Memory B cell (primary cell): ENCODE measurements around the gene NFXL1.
A peak's percentile ranks its signal among the peaks of the same experiment; 100 is the strongest.
"Not testable (repeated sequence)": the region's sequence is repeated elsewhere in the genome, so short reads cannot be mapped to it uniquely, and the experiment has no call there.

Source experiments
- ATAC-seq: fragments of 150-1000 bp; cut with Tn5 transposase; 2 replicates; pipeline ENCODE4 v1.10.0; 2021; ENCODE audit warnings: low read depth, mild to moderate bottlenecking, moderate library complexity
- DNase-seq, 2 donors: peaks; one replicate each; pipeline ENCODE4 v3.0.0; 2022; ENCODE audit warnings: low spot score in 2 of 2
- H3K27ac Mint-ChIP-seq: one replicate; pipeline ENCODE4 v1.8.0; 2022; ENCODE audit warnings: mild to moderate bottlenecking, moderate library complexity, mixed read lengths
- H3K27me3 Mint-ChIP-seq: one replicate; pipeline ENCODE4 v1.8.0; 2022; ENCODE audit warnings: mixed read lengths
- H3K36me3 Mint-ChIP-seq: one replicate; pipeline ENCODE4 v1.8.0; 2022; ENCODE audit warnings: mild to moderate bottlenecking, mixed read lengths
- H3K4me1 Mint-ChIP-seq: one replicate; pipeline ENCODE4 v1.8.0; 2022; ENCODE audit warnings: mixed read lengths
- H3K4me3 Mint-ChIP-seq: one replicate; pipeline ENCODE4 v1.8.0; 2022; ENCODE audit warnings: mild to moderate bottlenecking, moderate library complexity, mixed read lengths
- H3K9me3 Mint-ChIP-seq: one replicate; pipeline ENCODE4 v1.8.0; 2022; ENCODE audit warnings: mixed read lengths

NFXL1 gene

DNA sequence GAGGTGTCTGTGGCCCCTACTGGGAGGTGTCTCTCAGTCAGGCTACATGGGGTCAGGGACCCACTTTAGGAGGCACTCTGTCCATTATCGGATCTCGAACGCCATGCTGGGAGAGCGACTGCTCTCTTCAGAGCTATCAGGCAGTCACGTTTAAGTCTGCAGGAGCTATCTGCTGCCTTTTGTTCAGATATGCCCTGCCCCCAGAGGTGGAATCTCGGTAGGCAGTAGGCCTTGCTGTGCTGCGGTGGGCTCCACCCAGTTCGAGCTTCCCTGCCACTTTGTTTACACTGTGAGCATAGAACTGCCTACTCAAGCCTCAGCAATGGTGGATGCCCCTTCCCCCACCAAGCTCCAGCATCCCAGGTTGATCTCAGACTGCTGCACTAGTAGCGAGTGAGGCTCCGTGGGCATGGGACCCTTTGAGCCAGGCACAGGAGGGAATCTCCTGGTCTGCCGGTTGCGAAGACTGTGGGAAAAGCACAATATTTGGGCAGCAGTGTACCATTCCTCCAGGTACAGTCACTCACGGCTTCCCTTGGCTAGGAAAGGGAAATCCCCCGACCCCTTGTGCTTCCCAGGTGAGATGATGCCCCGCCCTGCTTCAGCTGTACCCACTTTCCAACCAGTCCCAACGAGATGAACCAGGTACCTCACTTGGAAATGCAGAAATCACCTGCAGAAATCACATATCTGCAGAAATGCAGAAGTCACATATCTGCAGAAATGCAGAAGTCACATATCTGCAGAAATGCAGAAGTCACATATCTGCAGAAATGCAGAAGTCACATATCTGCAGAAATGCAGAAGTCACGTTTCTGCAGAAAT lies 8.3 kb upstream of the NFXL1 start:
- not testable (repeated sequence) for H3K4me3 Mint-ChIP-seq, H3K27ac Mint-ChIP-seq, H3K9me3 Mint-ChIP-seq, H3K36me3 Mint-ChIP-seq, H3K4me1 Mint-ChIP-seq, H3K27me3 Mint-ChIP-seq
- ATAC-seq (peak; percentile 31), DNase-seq (peak in 1 of 2 donors; percentile 14)

GRCh38 chr4:47917163-47917562 lies 2.8 kb upstream of the NFXL1 start:
- not testable (repeated sequence) for DNase-seq, ATAC-seq, H3K4me3 Mint-ChIP-seq, H3K36me3 Mint-ChIP-seq, H3K9me3 Mint-ChIP-seq, H3K27me3 Mint-ChIP-seq, H3K27ac Mint-ChIP-seq
- peaks cover 13% of the 10 kb centered on the region for H3K4me1 Mint-ChIP-seq

DNA sequence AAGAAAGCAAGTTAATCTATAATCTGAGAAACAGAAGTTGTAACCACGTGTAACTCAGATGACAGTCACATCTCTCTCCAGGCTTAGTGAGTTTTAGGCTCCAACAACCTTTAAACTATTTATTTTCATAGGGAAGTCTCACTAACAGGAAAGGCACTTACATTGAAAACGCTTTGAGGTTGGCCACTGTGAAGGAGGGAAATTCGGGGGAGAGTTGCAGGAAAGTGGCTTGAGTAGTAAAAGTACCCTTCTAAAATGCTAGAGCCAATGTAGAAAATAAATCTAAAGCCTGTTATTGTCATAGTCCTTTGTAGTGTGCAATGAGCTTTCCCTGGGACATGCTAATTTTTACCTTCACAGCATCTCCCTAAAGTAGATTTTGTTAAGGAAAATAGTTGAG lies 995 bp upstream of the NFXL1 start:
- H3K4me1 Mint-ChIP-seq = peaks cover 16% of the 10 kb centered on the region
- no peak overlapping the region for H3K4me3 Mint-ChIP-seq
- H3K27me3 Mint-ChIP-seq = no peaks in the 10 kb centered on the region
- H3K9me3 Mint-ChIP-seq = no peaks in the 10 kb centered on the region
- H3K27ac Mint-ChIP-seq = peak overlapping the region; percentile 87
- ATAC-seq (no peak), DNase-seq (no peak)
- peaks cover 2% of the 10 kb centered on the region for H3K36me3 Mint-ChIP-seq

- peaks cover 5% of the 10 kb centered on the region for H3K36me3 Mint-ChIP-seq
- peaks cover 16% of the 10 kb centered on the region for H3K4me1 Mint-ChIP-seq
- H3K9me3 Mint-ChIP-seq = no peaks in the 10 kb centered on the region
- no peak for DNase-seq
- peak overlapping the region; percentile 97 for H3K4me3 Mint-ChIP-seq
- ATAC-seq = peak; percentile 17
- peak overlapping the region; percentile 87 for H3K27ac Mint-ChIP-seq
- no peaks in the 10 kb centered on the region for H3K27me3 Mint-ChIP-seq
These were observed 499 bp upstream of the NFXL1 start for GRCh38 chr4:47914926-47915237.

GRCh38 chr4:47913861-47914219 lies 543 bp downstream of the NFXL1 start:
- Mint-ChIP-seq H3K27me3 (no peaks in the 10 kb centered on the region), H3K27ac (peak overlapping the region; percentile 87), H3K4me3 (peak overlapping the region; percentile 97), H3K4me1 (peaks cover 16% of the 10 kb centered on the region), H3K36me3 (peaks cover 9% of the 10 kb centered on the region), H3K9me3 (no peaks in the 10 kb centered on the region)
- ATAC-seq = peak; percentile 5
- peak in 1 of 2 donors; percentile 24 for DNase-seq

- Mint-ChIP-seq H3K9me3 (no peaks in the 10 kb centered on the region), H3K4me3 (peak overlapping the region; percentile 97), H3K27me3 (no peaks in the 10 kb centered on the region), H3K27ac (peak overlapping the region; percentile 87), H3K4me1 (peaks cover 16% of the 10 kb centered on the region), H3K36me3 (peaks cover 11% of the 10 kb centered on the region)
- no peak for DNase-seq
- no peak for ATAC-seq
These were observed 1.1 kb downstream of the NFXL1 start for GRCh38 chr4:47913330-47913729.

DNA sequence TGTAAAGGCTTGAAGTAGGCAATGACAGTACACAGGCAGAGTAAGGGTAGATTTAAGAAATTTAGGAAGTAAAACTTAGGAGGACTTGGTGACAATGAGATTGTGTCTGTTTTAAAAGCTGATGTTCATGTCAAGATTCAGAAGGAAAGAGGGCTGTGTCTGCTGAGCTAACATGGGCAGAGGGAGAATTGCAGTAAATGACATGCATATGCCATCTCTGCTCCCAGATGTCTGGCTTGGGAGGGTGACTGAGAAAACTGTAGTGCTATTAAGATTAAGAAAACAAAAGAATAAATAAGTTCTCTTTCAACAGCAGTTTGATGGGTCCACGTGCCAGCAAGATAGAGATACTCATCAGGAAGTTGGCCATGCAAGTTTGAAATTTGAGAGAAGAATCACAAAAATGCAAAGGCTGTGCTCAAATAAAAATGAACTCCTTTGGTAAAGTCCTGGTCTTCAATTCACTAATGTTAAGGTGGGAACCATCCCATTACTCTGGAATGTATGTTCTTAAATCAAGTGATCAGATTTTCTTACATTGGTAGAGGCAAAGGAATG lies 7.2 kb downstream of the NFXL1 start:
- Mint-ChIP-seq H3K27ac (no peak overlapping the region), H3K27me3 (no peaks in the 10 kb centered on the region), H3K4me1 (peaks cover 8% of the 10 kb centered on the region), H3K4me3 (no peak overlapping the region), H3K9me3 (no peaks in the 10 kb centered on the region), H3K36me3 (peaks cover 22% of the 10 kb centered on the region)
- ATAC-seq (no peak), DNase-seq (no peak)

DNA sequence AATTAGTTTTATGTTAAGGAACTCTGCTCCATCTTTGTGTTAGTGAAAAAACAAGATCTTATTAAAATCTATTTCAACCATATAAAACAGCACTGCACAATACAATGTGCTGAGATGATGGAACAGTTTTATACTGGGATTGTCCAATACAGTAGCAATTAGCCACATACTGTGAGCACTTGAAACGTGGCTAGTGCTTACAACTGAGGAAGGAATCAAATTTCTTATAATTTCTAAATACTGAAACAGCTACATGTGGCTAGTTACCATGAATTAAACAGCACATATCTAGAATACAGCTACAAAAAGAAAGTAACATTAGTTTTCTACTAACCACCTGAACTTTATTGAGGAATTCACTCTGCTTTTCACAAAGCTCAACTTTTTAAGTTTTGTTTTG lies 14.7 kb downstream of the NFXL1 start:
- Mint-ChIP-seq H3K27ac (no peak overlapping the region), H3K4me1 (no peaks in the 10 kb centered on the region), H3K4me3 (no peak overlapping the region), H3K9me3 (no peaks in the 10 kb centered on the region), H3K27me3 (no peaks in the 10 kb centered on the region), H3K36me3 (peaks cover 22% of the 10 kb centered on the region)
- DNase-seq = no peak
- no peak for ATAC-seq

- H3K27me3 Mint-ChIP-seq = no peaks in the 10 kb centered on the region
- DNase-seq (no peak), ATAC-seq (no peak)
- no peaks in the 10 kb centered on the region for H3K4me1 Mint-ChIP-seq
- H3K27ac Mint-ChIP-seq = no peak overlapping the region
- H3K9me3 Mint-ChIP-seq = no peaks in the 10 kb centered on the region
- peaks cover 32% of the 10 kb centered on the region for H3K36me3 Mint-ChIP-seq
- H3K4me3 Mint-ChIP-seq = no peak overlapping the region
These were observed 22.5 kb downstream of the NFXL1 start for GRCh38 chr4:47891928-47892327.

DNA sequence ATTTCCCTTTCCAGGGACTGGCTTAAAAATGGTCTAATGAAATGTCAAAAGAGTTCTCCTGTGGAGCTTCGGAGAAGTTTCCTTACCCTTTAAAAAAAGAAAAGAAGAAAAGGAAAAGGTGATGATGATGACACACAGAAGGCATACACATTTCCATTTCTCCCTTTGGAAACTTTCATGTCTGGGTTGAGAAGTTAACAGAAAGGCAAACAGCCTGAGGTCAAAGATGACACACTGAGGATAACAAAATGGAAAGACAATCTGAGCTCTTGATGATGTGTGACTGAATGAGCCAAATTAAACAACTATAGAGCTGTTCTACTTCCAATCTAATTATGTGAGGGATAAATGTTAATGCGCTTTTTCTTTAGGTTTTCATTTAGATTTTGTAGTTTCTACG lies 32.2 kb downstream of the NFXL1 start:
- H3K36me3 Mint-ChIP-seq = peaks cover 23% of the 10 kb centered on the region
- no peak for ATAC-seq
- no peak for DNase-seq
- no peak overlapping the region for H3K27ac Mint-ChIP-seq
- H3K4me3 Mint-ChIP-seq = no peak overlapping the region
- no peaks in the 10 kb centered on the region for H3K27me3 Mint-ChIP-seq
- no peaks in the 10 kb centered on the region for H3K9me3 Mint-ChIP-seq
- H3K4me1 Mint-ChIP-seq = peaks cover 2% of the 10 kb centered on the region

DNA sequence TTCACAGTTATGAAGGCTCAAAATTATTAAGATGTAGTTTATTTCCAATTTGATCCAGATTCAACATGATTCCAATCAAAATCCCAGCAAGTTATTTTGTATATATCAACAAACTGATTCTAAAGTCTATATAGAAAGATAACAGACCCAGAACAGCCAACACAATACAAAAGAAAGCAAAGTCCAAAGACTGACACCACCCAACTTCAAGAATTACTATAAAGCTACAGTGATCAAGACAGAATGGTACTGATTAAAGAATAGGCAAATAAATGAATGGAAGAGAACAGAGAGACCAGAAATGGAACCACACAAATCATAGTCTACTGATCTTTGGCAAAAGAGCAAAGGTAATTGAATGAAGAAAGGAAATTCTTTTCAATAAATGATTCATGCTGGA lies 34.9 kb downstream of the NFXL1 start:
- peaks cover 34% of the 10 kb centered on the region for H3K36me3 Mint-ChIP-seq
- no peaks in the 10 kb centered on the region for H3K9me3 Mint-ChIP-seq
- no peak overlapping the region for H3K27ac Mint-ChIP-seq
- no peak overlapping the region for H3K4me3 Mint-ChIP-seq
- peaks cover 2% of the 10 kb centered on the region for H3K4me1 Mint-ChIP-seq
- H3K27me3 Mint-ChIP-seq = no peaks in the 10 kb centered on the region
- DNase-seq (no peak), ATAC-seq (no peak)

GRCh38 chr4:47876784-47877546 lies 37.4 kb downstream of the NFXL1 start:
- Mint-ChIP-seq H3K4me1 (peaks cover 2% of the 10 kb centered on the region), H3K4me3 (no peak overlapping the region), H3K9me3 (no peaks in the 10 kb centered on the region), H3K27ac (no peak overlapping the region), H3K27me3 (no peaks in the 10 kb centered on the region), H3K36me3 (peaks cover 44% of the 10 kb centered on the region)
- ATAC-seq (no peak), DNase-seq (no peak)

- DNase-seq = no peak
- Mint-ChIP-seq H3K36me3 (peaks cover 42% of the 10 kb centered on the region), H3K4me1 (peaks cover 2% of the 10 kb centered on the region), H3K27ac (no peak overlapping the region), H3K4me3 (no peak overlapping the region), H3K9me3 (no peaks in the 10 kb centered on the region), H3K27me3 (no peaks in the 10 kb centered on the region)
- ATAC-seq = no peak
These were observed 38.1 kb downstream of the NFXL1 start for GRCh38 chr4:47876310-47876709.

GRCh38 chr4:47873877-47874541 lies 40.4 kb downstream of the NFXL1 start:
- Mint-ChIP-seq H3K4me3 (no peak overlapping the region), H3K4me1 (peaks cover 2% of the 10 kb centered on the region), H3K9me3 (peaks cover 2% of the 10 kb centered on the region), H3K27ac (peak overlapping the region; percentile 7), H3K36me3 (peaks cover 49% of the 10 kb centered on the region), H3K27me3 (no peaks in the 10 kb centered on the region)
- ATAC-seq (no peak), DNase-seq (no peak)
